Measurements from ENCODE around the gene MFGE8. TPM values are rescaled to one million over a fixed set of nuclear protein-coding genes. Genes with fewer than 3 reads are reported as not detected.

MFGE8 gene
- total and polyA plus RNA-seq, 12 donors = 16.1 to 308 (median 135) TPM

DNA sequence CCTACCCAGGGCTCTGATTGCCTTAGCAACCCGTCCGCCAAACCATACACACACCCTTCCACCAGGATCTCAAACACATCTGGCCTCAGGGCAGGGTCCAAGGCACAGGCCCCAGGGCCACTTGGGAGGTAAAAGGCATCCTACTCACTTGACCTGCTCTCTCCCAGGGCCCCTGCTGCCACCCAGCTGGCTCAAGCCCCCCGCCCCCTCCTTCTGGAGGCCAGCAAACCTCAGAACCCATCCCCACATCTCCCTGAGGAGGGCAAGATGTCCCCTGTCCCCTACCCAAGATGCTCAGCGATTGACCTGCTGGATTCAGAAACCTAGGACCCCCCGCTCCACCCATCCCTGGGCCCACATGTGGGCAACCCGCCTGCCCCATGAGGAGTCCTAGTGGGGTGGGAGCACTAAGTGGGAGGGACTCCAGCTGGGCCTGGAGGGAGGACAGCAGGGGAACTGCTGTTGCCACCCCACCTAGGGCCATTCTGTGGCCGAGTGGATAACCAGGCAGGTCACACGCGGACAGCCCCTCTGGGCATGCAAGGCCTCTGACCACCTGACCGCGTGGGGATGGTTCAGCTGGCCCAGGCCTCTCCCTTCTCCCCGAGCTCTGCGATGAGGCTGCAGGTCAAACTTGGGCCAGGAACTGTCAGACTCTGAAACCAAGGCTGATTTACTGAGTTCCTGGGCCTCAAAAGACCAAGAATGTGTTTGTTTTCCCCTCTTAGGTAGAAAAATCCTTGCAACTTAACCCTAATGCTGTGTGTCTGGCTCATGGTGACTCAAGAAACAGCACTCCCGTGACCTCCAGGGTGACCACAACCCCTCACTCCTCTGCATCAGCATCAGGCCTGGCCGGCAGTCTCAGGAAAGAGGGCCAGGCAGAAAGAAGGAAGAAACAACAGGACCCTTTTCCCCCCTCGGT, 4.2 kb downstream of the MFGE8 start:
- no peak for DNase-seq
- TF ChIP-seq POLR2A (IDR thresholded peaks at IDR 0.05) (no peak), CTCF (IDR thresholded peaks at IDR 0.05) (no peak)
- Histone ChIP-seq H3K4me1 (replicated peaks in 1 of 2) (peaks cover 0 to 12% of the 10 kb centered on the region in 2 donors), H3K4me3 (no peak overlapping the region), H3K9me3 (replicated peaks in 1 of 3) (no peaks in the 10 kb centered on the region), H3K36me3 (replicated peaks in 1 of 2) (peaks cover 0 to 6% of the 10 kb centered on the region in 2 donors), H3K27me3 (no peaks in the 10 kb centered on the region), H3K27ac (peak overlapping the region in 1 of 5 donors; percentile 74)
- intact Hi-C loops (cut with DNase I) = loop anchor here (5.0 to 10.0 kb wide), 3 partner anchors 93 to 276 kb away; no protein-coding TSS in a partner anchor
- 72 to 84% (median 80%) methylated on average over 8 to 16 of the region's 16 CpGs for WGBS, 4 donors

- H3K36me3 ChIP-seq (replicated peaks in 1 of 2) = peaks cover 0 to 12% of the 10 kb centered on the region in 2 donors
- TF ChIP-seq CTCF (IDR thresholded peaks at IDR 0.05) (no peak), POLR2A (IDR thresholded peaks at IDR 0.05) (no peak)
- H3K9me3 ChIP-seq (replicated peaks in 1 of 3) = no peaks in the 10 kb centered on the region
- WGBS, 4 donors = 82 to 100% (median 91%) methylated on average over 4 to 12 of the region's 12 CpGs
- peaks cover 0 to 5% of the 10 kb centered on the region in 2 donors for H3K4me1 ChIP-seq (replicated peaks in 1 of 2)
- no peaks in the 10 kb centered on the region for H3K27me3 ChIP-seq
- no peak for DNase-seq
- H3K4me3 ChIP-seq = no peak overlapping the region
- intact Hi-C loops (cut with DNase I) = loop anchor here (5.0 to 10.0 kb wide), 3 partner anchors 94 to 277 kb away; no protein-coding TSS in a partner anchor
- H3K27ac ChIP-seq = peak overlapping the region in 1 of 5 donors; percentile 74
Measured at GRCh38 chr15:88908123-88908522, 5.1 kb downstream of the MFGE8 start.

DNA sequence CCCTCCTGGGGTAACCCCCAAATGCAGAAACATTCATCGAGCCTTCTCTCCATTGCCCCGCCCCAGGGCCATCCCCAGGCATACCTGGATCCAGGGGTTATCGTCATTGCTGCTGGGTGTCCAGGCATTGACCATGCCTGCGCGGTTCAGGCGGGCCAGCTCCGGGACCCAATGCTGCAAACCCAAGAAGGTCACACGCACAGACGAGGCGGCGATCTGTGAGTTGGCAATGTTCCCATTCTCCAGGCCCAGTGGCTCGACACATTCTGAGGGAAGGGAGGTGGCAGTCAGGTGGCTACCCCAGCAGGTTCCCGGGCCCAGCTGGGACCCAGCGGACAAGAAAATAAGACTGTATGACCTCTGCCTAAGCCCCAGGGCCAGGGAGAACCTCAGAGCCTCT, 6.1 kb downstream of the MFGE8 start:
- TF ChIP-seq POLR2A (IDR thresholded peaks at IDR 0.05) = no peak
- TF ChIP-seq CTCF (IDR thresholded peaks at IDR 0.05) = no peak
- Histone ChIP-seq H3K36me3 (replicated peaks in 1 of 2) (peaks cover 0 to 12% of the 10 kb centered on the region in 2 donors), H3K4me1 (replicated peaks in 1 of 2) (peaks cover 0 to 5% of the 10 kb centered on the region in 2 donors), H3K27ac (peak overlapping the region in 1 of 5 donors; percentile 2), H3K4me3 (no peak overlapping the region), H3K9me3 (replicated peaks in 1 of 3) (no peaks in the 10 kb centered on the region), H3K27me3 (no peaks in the 10 kb centered on the region)
- intact Hi-C loops (cut with DNase I) = loop anchor here (5.0 to 10.0 kb wide), 3 partner anchors 95 to 278 kb away; no protein-coding TSS in a partner anchor
- no peak for DNase-seq
- WGBS, 4 donors = 83 to 89% (median 86%) methylated on average over 4 to 14 of the region's 14 CpGs

- no peak overlapping the region for H3K4me3 ChIP-seq
- TF ChIP-seq POLR2A (IDR thresholded peaks at IDR 0.05) = no peak
- no peak for TF ChIP-seq CTCF (IDR thresholded peaks at IDR 0.05)
- intact Hi-C loops (cut with DNase I) = loop anchor here (5.0 to 10.0 kb wide), 3 partner anchors 96 to 278 kb away; no protein-coding TSS in a partner anchor
- no peak overlapping the region for H3K27ac ChIP-seq
- H3K27me3 ChIP-seq = no peaks in the 10 kb centered on the region
- DNase-seq = no peak
- peaks cover 0 to 5% of the 10 kb centered on the region in 2 donors for H3K4me1 ChIP-seq (replicated peaks in 1 of 2)
- WGBS, 4 donors = 93 to 99% (median 98%) methylated on average over 7 of the region's 7 CpGs
- H3K9me3 ChIP-seq (replicated peaks in 1 of 3) = no peaks in the 10 kb centered on the region
- peaks cover 0 to 12% of the 10 kb centered on the region in 2 donors for H3K36me3 ChIP-seq (replicated peaks in 1 of 2)
Measured at GRCh38 chr15:88906551-88906950, 6.6 kb downstream of the MFGE8 start.

Measured in adrenal gland (tissue), 12 donors.